ENCODE results near the gene NCOA7. TPM values are rescaled to one million over a fixed set of nuclear protein-coding genes. Genes with fewer than 3 reads are reported as not detected.

Gene NCOA7
- total and polyA plus RNA-seq, 5 donors: 5.9 to 18.6 (median 16.9) TPM

DNA sequence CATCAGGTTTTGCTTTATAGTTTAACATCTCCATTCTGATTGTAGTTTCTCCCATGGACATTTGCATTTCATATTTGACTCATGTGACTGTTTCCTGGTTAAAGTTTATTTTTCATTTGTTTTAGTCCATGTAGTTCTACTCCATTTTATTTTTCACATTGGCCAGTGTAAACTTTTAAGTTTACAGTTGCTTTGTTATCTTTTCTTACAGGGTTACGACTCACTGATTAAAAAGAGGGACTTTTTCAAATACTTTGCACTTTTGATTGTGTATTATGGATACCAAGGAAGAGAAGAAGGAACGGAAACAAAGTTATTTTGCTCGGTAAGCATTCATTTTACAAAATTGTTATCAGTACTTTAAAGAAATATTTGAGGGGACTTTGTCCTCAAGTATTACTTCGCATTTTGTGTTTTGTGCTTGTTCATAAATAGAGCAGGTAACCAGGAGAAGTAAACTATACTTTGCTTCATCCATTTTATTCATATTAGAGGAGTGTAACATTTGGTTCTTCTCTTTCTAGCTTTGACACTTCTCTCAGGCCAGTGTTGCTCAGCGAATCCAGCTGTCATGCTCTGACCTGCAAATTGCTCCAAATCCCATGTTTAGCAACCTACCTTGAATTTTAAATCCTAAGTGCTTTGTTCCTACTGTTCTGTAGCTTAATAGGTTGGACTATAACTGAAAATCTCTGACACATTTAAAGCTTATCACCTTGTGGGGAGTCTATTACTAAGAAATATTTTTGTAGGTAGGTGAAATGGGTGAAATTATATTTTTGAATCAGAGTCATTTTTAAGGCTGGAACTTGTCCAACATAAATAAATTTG is 24.5 kb downstream of the NCOA7 start:
- no peak overlapping the region for H3K4me3 ChIP-seq (ENCODE audit: low read length)
- H3K27ac ChIP-seq (ENCODE audit: low read length): no peak overlapping the region
- H3K27me3 ChIP-seq (ENCODE audit: control insufficient read depth, insufficient read depth): no peaks in the 10 kb centered on the region
- no peaks in the 10 kb centered on the region for H3K9me3 ChIP-seq (ENCODE audit: control insufficient read depth, low read length)
- DNase-seq (no peak), ATAC-seq (no peak)
- 38% methylated on average over 5 of the region's 5 CpGs for whole genome bisulfite sequencing
- H3K4me1 ChIP-seq (ENCODE audit: control insufficient read depth, insufficient read depth, low read length): peaks cover 11% of the 10 kb centered on the region
- intact Hi-C loops (cut with DNase I): no loop called here

DNA sequence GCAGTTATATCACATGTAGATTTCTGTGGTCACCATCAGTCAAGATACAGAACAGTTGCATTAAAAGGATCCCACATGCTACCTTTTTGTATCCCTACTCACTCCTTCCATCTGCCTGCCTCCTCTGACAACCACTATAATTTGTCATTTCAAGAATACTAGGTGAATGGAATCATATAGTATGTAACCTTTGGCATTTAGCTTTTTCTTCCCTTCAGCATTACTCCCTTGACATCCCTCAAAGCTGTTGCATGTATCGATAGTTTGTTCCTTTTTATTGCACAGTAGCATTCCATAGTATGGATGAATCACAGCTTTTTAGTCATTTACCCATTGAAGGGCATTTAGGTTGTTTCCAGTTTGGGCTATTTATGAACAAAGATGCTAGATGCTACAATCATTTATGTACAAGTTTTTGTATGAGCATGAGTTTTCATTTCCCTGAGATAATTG is 26.1 kb downstream of the NCOA7 start:
- WGBS: 85% methylated on average over 1 of the region's 1 CpG
- Histone ChIP-seq H3K27me3 (ENCODE audit: control insufficient read depth, insufficient read depth) (no peaks in the 10 kb centered on the region), H3K9me3 (ENCODE audit: control insufficient read depth, low read length) (no peaks in the 10 kb centered on the region), H3K4me1 (ENCODE audit: control insufficient read depth, insufficient read depth, low read length) (peaks cover 14% of the 10 kb centered on the region), H3K4me3 (ENCODE audit: low read length) (no peak overlapping the region), H3K27ac (ENCODE audit: low read length) (no peak overlapping the region)
- intact Hi-C loops (cut with DNase I): no loop called here
- DNase-seq: no peak
- no peak for ATAC-seq

DNA sequence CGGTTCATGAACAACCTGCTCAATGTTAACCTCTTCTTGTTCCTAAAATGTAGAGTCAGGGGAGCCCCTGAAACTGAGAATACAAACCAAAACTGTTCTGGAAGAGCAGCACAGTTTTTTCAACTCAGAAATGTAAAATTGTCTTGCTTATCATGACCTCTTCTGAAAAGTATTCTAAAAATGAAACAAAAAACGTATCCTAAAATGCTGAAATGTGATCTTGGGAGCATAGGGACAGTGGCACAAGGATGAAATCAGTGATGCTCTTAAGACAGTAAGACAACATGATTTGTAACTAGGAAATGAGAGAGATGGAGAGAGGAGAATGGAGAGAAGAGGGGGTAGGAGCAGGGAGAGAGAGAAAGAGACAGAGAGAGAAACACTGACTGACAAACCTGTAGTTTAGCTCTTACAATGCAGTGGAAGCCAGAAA is 27.5 kb downstream of the NCOA7 start:
- DNase-seq (no peak), ATAC-seq (no peak)
- intact Hi-C loops (cut with DNase I): no loop called here
- 36% methylated on average over 2 of the region's 2 CpGs for WGBS
- H3K27me3 ChIP-seq (ENCODE audit: control insufficient read depth, insufficient read depth): no peaks in the 10 kb centered on the region
- peaks cover 9% of the 10 kb centered on the region for H3K4me1 ChIP-seq (ENCODE audit: control insufficient read depth, insufficient read depth, low read length)
- H3K27ac ChIP-seq (ENCODE audit: low read length): peak overlapping the region; percentile 45
- peak overlapping the region; percentile 30 for H3K4me3 ChIP-seq (ENCODE audit: low read length)
- no peaks in the 10 kb centered on the region for H3K9me3 ChIP-seq (ENCODE audit: control insufficient read depth, low read length)

DNA sequence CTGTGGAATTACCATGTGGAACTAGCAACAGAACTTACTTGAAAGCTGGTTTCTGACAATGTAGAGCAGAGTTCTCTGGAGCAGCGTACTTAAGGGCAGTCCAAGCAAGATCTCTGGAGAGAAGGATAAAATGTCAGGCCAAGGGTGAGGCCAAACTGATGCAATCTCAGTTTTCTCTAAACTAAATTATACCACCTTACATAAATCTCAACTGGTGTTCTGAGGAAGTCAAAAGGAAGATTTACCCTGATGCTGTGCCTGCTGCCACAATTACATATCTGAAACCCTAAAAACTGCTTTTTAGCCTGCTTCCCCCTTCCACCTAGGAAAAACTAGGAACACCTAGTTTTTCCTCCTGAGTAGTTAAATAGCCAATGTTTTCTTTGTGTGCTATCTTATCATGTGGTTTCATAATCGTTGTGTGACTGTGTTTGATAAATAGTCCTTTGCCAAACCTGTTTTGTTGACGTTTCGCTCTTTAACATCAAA is 28.1 kb downstream of the NCOA7 start:
- DNase-seq (no peak), ATAC-seq (peak; percentile 73 to 85)
- Histone ChIP-seq H3K27me3 (ENCODE audit: control insufficient read depth, insufficient read depth) (no peaks in the 10 kb centered on the region), H3K9me3 (ENCODE audit: control insufficient read depth, low read length) (no peaks in the 10 kb centered on the region), H3K4me1 (ENCODE audit: control insufficient read depth, insufficient read depth, low read length) (peaks cover 9% of the 10 kb centered on the region), H3K4me3 (ENCODE audit: low read length) (no peak overlapping the region), H3K27ac (ENCODE audit: low read length) (no peak overlapping the region)
- intact Hi-C loops (cut with DNase I): no loop called here
- 41% methylated on average over 4 of the region's 4 CpGs for WGBS

DNA sequence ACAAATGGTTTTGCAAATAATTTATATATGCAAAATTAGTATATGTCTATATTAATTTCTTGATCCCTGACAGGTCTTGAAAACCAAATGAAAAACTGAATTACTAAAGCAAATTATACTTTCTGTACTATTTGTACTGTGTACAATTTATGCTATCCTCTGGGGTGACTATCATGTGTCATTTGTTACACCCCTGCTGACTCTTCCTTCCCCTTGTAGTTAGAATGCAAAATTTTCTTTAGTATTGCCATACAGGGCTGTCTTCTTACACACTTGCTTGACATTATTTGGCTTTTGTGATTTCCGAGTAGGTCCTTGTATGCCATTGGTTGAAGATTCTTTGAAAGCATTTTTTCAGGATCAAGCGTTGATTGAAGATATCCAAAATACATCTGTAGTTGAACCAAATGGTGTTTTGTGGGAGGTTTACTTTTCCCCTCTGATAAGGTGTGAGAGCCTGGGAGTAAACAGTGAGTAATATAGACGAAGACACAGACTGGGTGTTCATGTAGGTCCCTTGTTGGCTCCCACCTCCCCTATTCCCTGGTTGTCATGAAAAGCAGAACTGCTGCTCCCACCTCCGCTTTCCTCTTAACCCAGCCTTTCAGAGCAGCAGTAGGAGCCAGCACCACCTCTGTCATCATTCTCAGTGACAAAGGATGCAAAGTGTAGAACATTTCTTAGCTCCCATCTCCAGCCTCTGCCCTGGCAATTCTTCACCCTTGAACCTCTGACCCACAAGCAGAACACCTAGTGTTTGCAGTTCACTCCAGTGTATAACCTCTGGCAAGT is 29.0 kb downstream of the NCOA7 start:
- Histone ChIP-seq H3K4me1 (ENCODE audit: control insufficient read depth, insufficient read depth, low read length) (peaks cover 5% of the 10 kb centered on the region), H3K27ac (ENCODE audit: low read length) (no peak overlapping the region)
- ATAC-seq: no peak

DNA sequence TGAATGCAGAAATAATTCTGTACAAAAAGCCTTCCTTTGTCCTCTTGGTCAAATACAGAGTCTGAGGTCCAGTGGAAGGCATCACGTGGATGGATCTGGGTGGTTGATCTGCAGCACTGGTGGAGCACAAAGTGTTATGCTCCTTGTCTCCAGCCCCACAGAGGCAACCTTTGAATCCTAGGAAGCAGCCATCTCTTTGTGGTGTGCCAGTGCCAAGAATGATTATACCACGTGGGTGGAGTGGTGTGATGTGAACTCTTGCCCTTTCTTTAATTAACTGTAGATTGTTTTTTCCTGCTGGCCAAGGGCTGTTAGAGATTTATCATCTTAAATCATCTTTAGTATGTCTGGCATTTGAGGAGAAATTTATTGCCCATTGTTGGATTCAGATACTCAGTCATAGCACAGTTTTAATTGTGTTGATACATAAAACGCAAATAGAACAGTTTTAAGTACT is 31.1 kb downstream of the NCOA7 start:
- Histone ChIP-seq H3K9me3 (ENCODE audit: control insufficient read depth, low read length) (no peaks in the 10 kb centered on the region), H3K4me3 (ENCODE audit: low read length) (no peak overlapping the region), H3K27ac (ENCODE audit: low read length) (peak overlapping the region; percentile 61), H3K4me1 (ENCODE audit: control insufficient read depth, insufficient read depth, low read length) (peaks cover 5% of the 10 kb centered on the region), H3K27me3 (ENCODE audit: control insufficient read depth, insufficient read depth) (no peaks in the 10 kb centered on the region)
- intact Hi-C loops (cut with DNase I): no loop called here
- DNase-seq (no peak), ATAC-seq (peak; percentile 78 to 79)
- WGBS: 32% methylated on average over 3 of the region's 3 CpGs

More for the DNA sequence above, 29.0 kb downstream of the NCOA7 start:
- 91% methylated on average over 4 of the region's 4 CpGs for WGBS
- intact Hi-C loops (cut with DNase I): no loop called here
- Histone ChIP-seq H3K9me3 (ENCODE audit: control insufficient read depth, low read length) (no peaks in the 10 kb centered on the region), H3K27me3 (ENCODE audit: control insufficient read depth, insufficient read depth) (no peaks in the 10 kb centered on the region), H3K4me3 (ENCODE audit: low read length) (no peak overlapping the region)
- DNase-seq: no peak

DNA sequence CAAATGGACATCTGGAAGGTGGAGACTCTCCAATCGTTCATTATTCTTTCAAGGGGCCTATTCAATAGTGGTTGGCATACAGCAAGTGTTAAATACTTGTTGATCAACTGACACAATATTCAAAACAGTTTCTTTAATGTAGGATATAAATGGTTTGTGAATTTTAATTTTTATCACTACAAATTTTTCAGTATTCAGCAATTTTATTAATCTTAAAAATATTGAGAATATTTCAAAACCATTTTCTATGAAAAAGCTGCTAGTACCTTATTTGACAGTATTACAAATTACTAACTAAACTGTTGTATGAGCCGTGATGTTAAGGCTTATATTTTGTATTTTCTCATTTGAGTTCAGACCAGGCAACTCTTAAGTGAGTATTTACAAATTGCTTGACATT is 32.4 kb downstream of the NCOA7 start:
- intact Hi-C loops (cut with DNase I): no loop called here
- no peaks in the 10 kb centered on the region for H3K9me3 ChIP-seq (ENCODE audit: control insufficient read depth, low read length)
- 80% methylated on average over 2 of the region's 2 CpGs for WGBS
- no peaks in the 10 kb centered on the region for H3K27me3 ChIP-seq (ENCODE audit: control insufficient read depth, insufficient read depth)
- DNase-seq (no peak), ATAC-seq (no peak)
- H3K27ac ChIP-seq (ENCODE audit: low read length): no peak overlapping the region
- H3K4me3 ChIP-seq (ENCODE audit: low read length): no peak overlapping the region
- H3K4me1 ChIP-seq (ENCODE audit: control insufficient read depth, insufficient read depth, low read length): peaks cover 3% of the 10 kb centered on the region

DNA sequence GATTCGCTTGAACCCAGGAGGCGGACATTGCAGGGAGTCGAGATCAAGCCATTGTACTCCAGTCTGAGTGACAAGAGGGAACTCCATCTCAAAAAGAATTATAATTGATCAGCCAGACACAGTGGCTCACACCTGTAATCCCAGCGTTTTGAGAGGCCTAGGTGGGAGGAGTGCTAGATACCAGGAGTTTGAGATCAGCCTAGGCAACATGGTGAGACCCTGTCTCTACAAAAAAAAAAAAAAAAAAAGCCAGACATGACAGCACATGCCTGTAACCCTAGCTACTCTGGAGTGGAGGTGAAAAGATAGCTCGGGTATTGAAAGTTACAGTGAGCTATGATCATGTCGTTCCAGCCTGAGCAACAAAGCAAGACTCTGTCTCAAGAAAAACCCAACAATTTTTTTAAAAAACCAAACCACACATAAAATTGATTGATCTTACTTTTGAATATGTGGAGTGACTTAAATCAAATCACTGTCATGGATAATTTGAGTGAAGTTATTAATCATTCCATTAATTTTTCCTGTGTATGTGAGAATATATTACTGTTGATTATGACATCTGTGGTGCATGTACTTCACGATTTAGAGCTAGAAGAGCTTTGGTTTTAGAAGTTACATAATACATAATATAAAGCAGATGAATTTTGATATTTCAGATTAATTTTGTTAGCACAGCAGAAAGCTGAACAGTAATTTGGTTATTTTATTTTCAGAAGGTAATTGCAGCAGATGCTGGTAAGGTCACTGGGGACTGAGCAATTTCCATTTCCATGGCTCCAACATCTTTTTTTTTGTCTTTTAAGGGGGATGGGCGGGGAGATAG is 34.4 kb downstream of the NCOA7 start:
- H3K27ac ChIP-seq (ENCODE audit: low read length): no peak overlapping the region
- no peaks in the 10 kb centered on the region for H3K27me3 ChIP-seq (ENCODE audit: control insufficient read depth, insufficient read depth)
- WGBS: 86% methylated on average over 8 of the region's 8 CpGs
- H3K9me3 ChIP-seq (ENCODE audit: control insufficient read depth, low read length): no peaks in the 10 kb centered on the region
- DNase-seq (no peak), ATAC-seq (no peak)
- H3K4me3 ChIP-seq (ENCODE audit: low read length): no peak overlapping the region
- intact Hi-C loops (cut with DNase I): no loop called here
- H3K4me1 ChIP-seq (ENCODE audit: control insufficient read depth, insufficient read depth, low read length): peaks cover 7% of the 10 kb centered on the region

DNA sequence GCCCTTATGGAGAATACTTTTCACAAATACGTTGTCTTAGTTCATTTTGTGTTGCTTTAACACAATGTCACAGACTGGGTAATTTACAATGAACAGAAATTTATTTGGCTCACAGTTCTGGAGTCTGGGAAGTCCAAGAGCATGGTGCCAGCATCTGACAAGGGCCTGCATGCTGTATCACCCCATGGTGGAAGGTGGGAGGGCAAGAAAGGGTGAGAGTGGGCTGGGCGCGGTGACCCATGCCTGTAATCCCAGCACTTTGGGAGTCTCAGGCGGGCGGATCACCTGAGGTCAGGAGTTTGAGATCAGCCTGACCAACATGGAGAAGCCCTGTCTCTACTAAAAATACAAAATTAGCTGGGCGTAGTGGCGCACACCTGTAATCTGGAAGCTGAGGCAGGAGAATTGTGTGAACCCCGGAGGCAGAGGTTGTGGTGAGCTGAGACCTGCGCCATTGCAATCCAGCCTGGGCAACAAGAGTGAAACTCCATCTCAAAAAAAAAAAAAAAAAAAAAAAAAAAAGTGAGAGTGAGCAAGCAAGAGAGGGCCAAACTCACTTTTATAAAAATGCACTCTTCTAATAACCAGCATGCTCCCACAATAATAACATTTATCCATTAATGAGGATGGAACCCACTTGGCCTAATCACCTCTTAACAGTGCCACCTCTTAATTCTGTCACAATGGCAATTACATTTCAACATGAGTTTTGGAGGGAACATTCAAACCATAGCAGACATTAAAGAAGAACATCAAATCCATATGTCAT is 36.1 kb downstream of the NCOA7 start:
- Histone ChIP-seq H3K4me1 (ENCODE audit: control insufficient read depth, insufficient read depth, low read length) (peaks cover 4% of the 10 kb centered on the region), H3K27ac (ENCODE audit: low read length) (no peak overlapping the region), H3K27me3 (ENCODE audit: control insufficient read depth, insufficient read depth) (no peaks in the 10 kb centered on the region), H3K9me3 (ENCODE audit: control insufficient read depth, low read length) (no peaks in the 10 kb centered on the region), H3K4me3 (ENCODE audit: low read length) (no peak overlapping the region)
- intact Hi-C loops (cut with DNase I): no loop called here
- ATAC-seq: no peak
- 97% methylated on average over 9 of the region's 9 CpGs for WGBS
- DNase-seq: peak in 1 of 3 donors; percentile 56

DNA sequence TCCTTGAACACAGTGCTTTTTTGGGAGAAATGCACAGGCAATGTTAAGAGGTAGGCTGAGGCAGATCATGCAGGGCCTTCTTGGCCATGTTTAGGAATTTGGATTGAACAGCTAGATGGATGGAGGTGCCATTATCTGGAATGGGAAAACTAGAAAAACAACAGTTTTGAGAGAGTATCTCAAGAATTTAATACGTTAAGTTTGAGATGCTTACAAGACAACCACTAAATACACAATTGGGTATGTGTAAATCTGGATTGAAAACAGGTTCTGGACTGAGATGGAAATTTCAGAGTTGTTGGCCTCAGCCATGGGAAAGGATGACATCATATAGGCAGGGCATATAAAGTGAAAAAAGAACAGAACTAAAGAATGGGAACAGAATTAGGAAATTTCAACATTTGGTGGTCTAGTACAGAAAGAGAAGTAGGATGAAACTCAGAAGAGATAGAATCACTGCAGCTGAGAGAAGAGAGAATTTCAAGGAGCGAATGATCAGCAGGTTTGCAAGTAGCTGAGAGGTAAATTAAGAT is 37.1 kb downstream of the NCOA7 start:
- 63% methylated on average over 2 of the region's 2 CpGs for WGBS
- H3K27ac ChIP-seq (ENCODE audit: low read length): peak overlapping the region; percentile 32
- intact Hi-C loops (cut with DNase I): no loop called here
- DNase-seq (no peak), ATAC-seq (peak; percentile 50 to 74)
- H3K27me3 ChIP-seq (ENCODE audit: control insufficient read depth, insufficient read depth): no peaks in the 10 kb centered on the region
- H3K9me3 ChIP-seq (ENCODE audit: control insufficient read depth, low read length): no peaks in the 10 kb centered on the region
- H3K4me1 ChIP-seq (ENCODE audit: control insufficient read depth, insufficient read depth, low read length): peaks cover 8% of the 10 kb centered on the region
- no peak overlapping the region for H3K4me3 ChIP-seq (ENCODE audit: low read length)
